Astrocyte (in vitro differentiated cells and primary cell): Measurements from ENCODE around the gene PIK3IP1. TPM values are rescaled to one million over a fixed set of nuclear protein-coding genes. Genes with fewer than 3 reads are reported as not detected.

ENCODE experiments used
- DNase-seq: peaks from one replicate; pipeline ENCODE4 v3.0.0-alpha.2; 2010; ENCODE audit warnings: low read depth
- FAIRE-seq: peaks from 2 replicates; lab custom pipeline; 2011; peaks lifted over from hg19 to GRCh38; lab: Jason Lieb, UNC
- H2AFZ ChIP-seq: 2 replicates; pipeline ENCODE4 v1.6.0; 2012; ENCODE audit warnings: low read depth, low read length, inconsistent platforms
- H3K27ac ChIP-seq: 2 replicates; pipeline ENCODE4 v1.5.1; 2011; ENCODE audit warnings: low read depth, low read length, inconsistent platforms
- H3K27me3 ChIP-seq: 2 replicates; pipeline ENCODE4 v1.6.0; 2011; ENCODE audit warnings: low read length, inconsistent platforms; ENCODE audit not compliant: insufficient read depth
- H3K36me3 ChIP-seq: 2 replicates; pipeline ENCODE4 v1.5.1; 2011; ENCODE audit warnings: low read length, inconsistent platforms; ENCODE audit not compliant: insufficient read depth
- H3K4me1 ChIP-seq: 2 replicates; pipeline ENCODE4 v1.5.1; 2011; ENCODE audit warnings: low read length, inconsistent platforms; ENCODE audit not compliant: insufficient read depth
- H3K4me2 ChIP-seq: 2 replicates; pipeline ENCODE4 v1.6.0; 2012; ENCODE audit warnings: low read length, inconsistent platforms
- H3K4me3 ChIP-seq: 2 replicates; pipeline ENCODE4 v1.5.1; 2011; ENCODE audit warnings: low read depth, mild to moderate bottlenecking, low read length, inconsistent platforms; ENCODE audit not compliant: insufficient read depth
- H3K79me2 ChIP-seq: 2 replicates; pipeline ENCODE4 v1.6.0; 2012; ENCODE audit warnings: mild to moderate bottlenecking, low read length, inconsistent platforms; ENCODE audit not compliant: insufficient read depth
- H3K9ac ChIP-seq: 2 replicates; pipeline ENCODE4 v1.6.0; 2012; ENCODE audit warnings: mild to moderate bottlenecking, low read length, inconsistent platforms
- H3K9me3 ChIP-seq: 2 replicates; pipeline ENCODE4 v1.5.1; 2012; ENCODE audit warnings: low read depth, mild to moderate bottlenecking, low read length, inconsistent platforms; ENCODE audit not compliant: insufficient read depth
- H4K20me1 ChIP-seq: 2 replicates; pipeline ENCODE4 v1.6.0; 2012; ENCODE audit warnings: low read length, inconsistent platforms; ENCODE audit not compliant: insufficient read depth
- H3K27ac Mint-ChIP-seq: one replicate; pipeline ENCODE4 v1.8.0; 2021; ENCODE audit warnings: mild to moderate bottlenecking, mixed read lengths; ENCODE audit not compliant: unreplicated experiment
- H3K27me3 Mint-ChIP-seq: one replicate; pipeline ENCODE4 v1.8.0; 2021; ENCODE audit warnings: low read depth, mixed read lengths; ENCODE audit not compliant: unreplicated experiment
- H3K36me3 Mint-ChIP-seq: one replicate; pipeline ENCODE4 v1.8.0; 2021; ENCODE audit warnings: low read depth, mixed read lengths; ENCODE audit not compliant: unreplicated experiment
- H3K4me1 Mint-ChIP-seq: one replicate; pipeline ENCODE4 v1.8.0; 2021; ENCODE audit warnings: low read depth, mixed read lengths; ENCODE audit not compliant: unreplicated experiment
- H3K4me3 Mint-ChIP-seq: one replicate; pipeline ENCODE4 v1.8.0; 2021; ENCODE audit warnings: mild to moderate bottlenecking, moderate library complexity, mixed read lengths; ENCODE audit not compliant: unreplicated experiment
- H3K9me3 Mint-ChIP-seq: one replicate; pipeline ENCODE4 v1.8.0; 2021; ENCODE audit warnings: mild to moderate bottlenecking, mixed read lengths; ENCODE audit not compliant: unreplicated experiment
- CTCF ChIP-seq: IDR thresholded peaks from 2 replicates; pipeline ENCODE4 v1.5.1; 2011; ENCODE audit warnings: low read depth, mild to moderate bottlenecking, inconsistent platforms, low read length, moderate library complexity; ENCODE audit not compliant: insufficient read depth
- EZH2 ChIP-seq: IDR thresholded peaks from 2 replicates; pipeline ENCODE4 v1.6.1; 2012; ENCODE audit warnings: mild to moderate bottlenecking, low read length, inconsistent platforms; ENCODE audit not compliant: insufficient read depth
- total RNA-seq: library from RNA; stranded (reverse); gene quantifications from 2 replicates; pipeline ENCODE4 v1.2.1, GENCODE V29; 2021

The PIK3IP1 gene
- total RNA-seq, 1 donor from 2014 or later = 21.4 TPM

GRCh38 chr22:31291481-31292235 is 630 bp downstream of the PIK3IP1 start:
- Histone ChIP-seq H3K36me3 (peaks cover 2% of the 10 kb centered on the region), H3K27ac (peak overlapping the region; percentile 3), H3K9ac (peak overlapping the region; percentile 81)

GRCh38 chr22:31290494-31291471 is 1.5 kb downstream of the PIK3IP1 start:
- Histone ChIP-seq H3K27me3 (peaks cover 5% of the 10 kb centered on the region), H2AFZ (peak overlapping the region; percentile 91), H3K27ac (peak overlapping the region; percentile 52), H3K4me1 (peaks cover 19% of the 10 kb centered on the region), H3K36me3 (peaks cover 2% of the 10 kb centered on the region), H3K4me2 (peak overlapping the region; percentile 95), H3K4me3 (peak overlapping the region; percentile 72), H3K9me3 (no peaks in the 10 kb centered on the region), H3K79me2 (no peaks in the 10 kb centered on the region), H3K9ac (peak overlapping the region; percentile 81), H4K20me1 (no peaks in the 10 kb centered on the region)
- peak overlapping the region; percentile 89 for H3K4me3 Mint-ChIP-seq
- no peak for TF ChIP-seq EZH2
- TF ChIP-seq CTCF = no peak
- H3K9me3 Mint-ChIP-seq = peaks cover 2% of the 10 kb centered on the region
- FAIRE-seq (no peak), DNase-seq (peak; percentile 78)
- no peaks in the 10 kb centered on the region for H3K27me3 Mint-ChIP-seq
- H3K27ac Mint-ChIP-seq = peak overlapping the region; percentile 91
- H3K36me3 Mint-ChIP-seq = peaks cover 14% of the 10 kb centered on the region
- peaks cover 19% of the 10 kb centered on the region for H3K4me1 Mint-ChIP-seq

More at GRCh38 chr22:31291481-31292235, 630 bp downstream of the PIK3IP1 start:
- peak overlapping the region; percentile 64 for H3K4me3 ChIP-seq
- peaks cover 19% of the 10 kb centered on the region for H3K4me1 ChIP-seq
- FAIRE-seq (no peak), DNase-seq (peak; percentile 21)
- peak overlapping the region; percentile 93 for H3K4me3 Mint-ChIP-seq
- H3K27me3 ChIP-seq = peaks cover 5% of the 10 kb centered on the region
- H3K79me2 ChIP-seq = no peaks in the 10 kb centered on the region
- peak overlapping the region; percentile 62 for H3K27ac Mint-ChIP-seq
- H3K27me3 Mint-ChIP-seq = no peaks in the 10 kb centered on the region
- TF ChIP-seq CTCF = no peak
- no peak for TF ChIP-seq EZH2
- H3K9me3 Mint-ChIP-seq = peaks cover 2% of the 10 kb centered on the region
- peaks cover 28% of the 10 kb centered on the region for H3K4me1 Mint-ChIP-seq
- peak overlapping the region; percentile 65 for H2AFZ ChIP-seq
- H3K36me3 Mint-ChIP-seq = peaks cover 10% of the 10 kb centered on the region
- H3K9me3 ChIP-seq = no peaks in the 10 kb centered on the region
- no peaks in the 10 kb centered on the region for H4K20me1 ChIP-seq
- H3K4me2 ChIP-seq = peak overlapping the region; percentile 95
